Epithelial cell of esophagus (primary cell): ENCODE measurements around the gene RARB.

Source experiments
- DNase-seq: peaks from one replicate; pipeline ENCODE4 v3.0.0; 2010; ENCODE audit warnings: low read depth
- H3K4me3 ChIP-seq: 2 replicates; pipeline ENCODE4 v1.5.1; 2011; ENCODE audit warnings: mild to moderate bottlenecking, low read length, control low read depth
- TF ChIP-seq, protein P1 (sequence below): IDR thresholded peaks from 2 replicates; pipeline ENCODE4 v1.5.1; 2011; ENCODE audit warnings: low read depth, mild to moderate bottlenecking, low read length, control low read depth, inconsistent platforms; ENCODE audit not compliant: insufficient read depth; ENCODE audit errors: missing control alignments

Gene RARB

DNA sequence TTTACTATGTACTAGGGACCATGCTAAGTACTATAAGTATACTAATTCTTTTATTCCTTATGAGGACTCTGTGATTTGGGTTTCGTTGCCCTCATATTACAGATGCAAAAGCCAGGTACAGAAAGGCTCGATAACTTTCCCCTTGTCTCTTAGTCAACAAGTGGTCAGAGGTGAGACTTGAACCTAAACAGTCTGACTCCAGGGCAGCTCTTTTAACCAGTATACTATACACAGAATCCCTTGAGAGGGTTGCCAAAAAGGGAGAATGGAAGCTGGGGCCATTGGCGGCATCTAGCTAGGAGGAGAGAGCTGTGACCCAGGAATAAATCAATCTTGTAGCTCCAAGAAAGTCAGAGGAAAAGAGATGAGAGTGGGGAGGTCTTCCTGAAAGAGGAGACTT is 144.3 kb downstream of the RARB start:
- TF ChIP-seq, protein P1, sequence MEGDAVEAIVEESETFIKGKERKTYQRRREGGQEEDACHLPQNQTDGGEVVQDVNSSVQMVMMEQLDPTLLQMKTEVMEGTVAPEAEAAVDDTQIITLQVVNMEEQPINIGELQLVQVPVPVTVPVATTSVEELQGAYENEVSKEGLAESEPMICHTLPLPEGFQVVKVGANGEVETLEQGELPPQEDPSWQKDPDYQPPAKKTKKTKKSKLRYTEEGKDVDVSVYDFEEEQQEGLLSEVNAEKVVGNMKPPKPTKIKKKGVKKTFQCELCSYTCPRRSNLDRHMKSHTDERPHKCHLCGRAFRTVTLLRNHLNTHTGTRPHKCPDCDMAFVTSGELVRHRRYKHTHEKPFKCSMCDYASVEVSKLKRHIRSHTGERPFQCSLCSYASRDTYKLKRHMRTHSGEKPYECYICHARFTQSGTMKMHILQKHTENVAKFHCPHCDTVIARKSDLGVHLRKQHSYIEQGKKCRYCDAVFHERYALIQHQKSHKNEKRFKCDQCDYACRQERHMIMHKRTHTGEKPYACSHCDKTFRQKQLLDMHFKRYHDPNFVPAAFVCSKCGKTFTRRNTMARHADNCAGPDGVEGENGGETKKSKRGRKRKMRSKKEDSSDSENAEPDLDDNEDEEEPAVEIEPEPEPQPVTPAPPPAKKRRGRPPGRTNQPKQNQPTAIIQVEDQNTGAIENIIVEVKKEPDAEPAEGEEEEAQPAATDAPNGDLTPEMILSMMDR: no peak
- no peak for DNase-seq
- H3K4me3 ChIP-seq: no peak overlapping the region

DNA sequence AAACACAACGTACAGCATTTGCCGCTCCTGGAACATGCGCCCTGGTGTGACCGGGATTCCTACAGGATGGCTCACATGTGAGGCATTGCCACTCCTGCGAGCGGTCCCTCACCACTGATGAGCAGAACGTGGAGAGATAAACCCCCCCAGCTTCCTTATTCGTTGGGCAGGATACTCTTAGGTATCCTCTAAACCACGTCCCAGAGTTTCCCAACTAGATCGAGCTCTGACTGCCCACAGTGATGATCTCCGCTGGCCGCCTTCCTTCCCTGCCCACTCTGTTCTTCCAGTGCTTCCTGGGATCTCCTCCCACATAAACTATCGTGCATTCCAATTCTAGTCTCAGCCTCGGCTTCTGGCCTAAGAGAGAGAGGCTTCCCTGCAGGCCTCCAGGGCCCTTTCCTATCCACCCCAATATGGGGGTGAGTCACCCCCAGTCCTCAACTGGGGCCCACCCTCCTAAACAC is 144.9 kb downstream of the RARB start:
- TF ChIP-seq, protein P1: no peak
- no peak for DNase-seq
- H3K4me3 ChIP-seq: no peak overlapping the region

DNA sequence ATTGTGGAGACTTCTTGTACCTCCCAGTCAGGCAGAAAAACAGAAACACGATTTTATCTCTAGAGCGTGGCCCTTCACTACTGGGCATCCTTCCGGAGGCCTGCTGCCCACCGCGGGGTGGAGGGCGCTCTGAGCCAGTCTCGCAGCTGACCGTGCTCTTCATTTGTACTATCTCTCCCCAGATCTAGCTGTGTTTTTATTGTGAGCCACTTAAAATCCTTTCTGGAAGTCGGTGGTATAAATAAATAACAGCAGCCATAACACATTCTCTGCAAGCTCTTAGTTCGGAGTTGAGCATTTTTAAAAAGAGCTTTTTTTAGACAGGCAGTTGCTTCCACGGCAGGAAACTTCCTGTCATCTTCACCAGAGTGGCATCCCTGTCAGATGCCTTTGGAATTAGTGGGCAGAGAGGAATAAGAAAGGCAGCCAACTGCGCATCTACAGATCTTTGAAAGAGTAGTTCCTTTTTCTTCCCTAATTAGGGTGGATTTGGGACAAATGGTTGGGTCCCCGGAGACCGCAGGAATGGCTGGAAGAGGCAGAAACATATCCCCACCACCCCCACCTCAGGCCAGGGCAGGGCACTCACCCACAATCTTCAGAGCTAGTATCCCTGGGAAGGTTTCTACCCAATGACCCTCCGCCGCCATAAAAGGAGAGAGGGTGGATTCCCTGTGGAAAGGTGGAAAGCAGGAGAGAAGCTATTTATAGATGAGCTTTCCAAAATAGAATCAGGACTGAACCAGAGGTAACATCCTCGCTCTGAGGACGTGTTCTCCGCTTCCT is 145.5 kb downstream of the RARB start:
- DNase-seq: no peak
- TF ChIP-seq, protein P1: no peak

DNA sequence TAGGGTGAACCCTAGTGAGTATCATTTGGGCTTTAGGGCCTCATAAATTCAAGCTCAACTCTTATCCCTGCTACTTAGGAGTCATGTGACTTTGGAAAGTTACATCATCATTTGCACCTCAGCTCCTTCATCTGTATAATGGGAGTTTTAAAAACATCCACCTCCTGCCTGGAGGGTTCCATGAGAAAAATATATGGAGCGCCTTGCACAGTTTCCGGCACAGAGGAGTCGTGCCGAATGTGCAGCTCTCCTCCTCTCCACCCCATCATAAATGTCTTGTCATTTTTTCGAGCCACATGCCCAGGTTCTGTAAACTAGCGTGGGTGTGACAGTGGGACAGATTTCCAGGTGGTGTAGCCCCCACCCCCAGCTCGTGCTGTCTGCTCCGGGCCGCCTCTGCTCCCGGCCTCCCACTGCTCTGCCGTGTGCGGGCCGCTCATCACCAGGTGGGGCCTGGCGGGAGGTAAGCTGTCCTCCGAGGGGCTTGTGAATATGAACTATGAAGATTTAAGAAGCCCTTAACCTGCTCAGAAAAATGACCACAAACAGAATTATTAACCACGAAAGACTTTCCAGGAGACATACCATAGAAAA is 146.2 kb downstream of the RARB start:
- no peak overlapping the region for H3K4me3 ChIP-seq
- TF ChIP-seq, protein P1: no peak
- DNase-seq: no peak

More for the DNA sequence above, 145.5 kb downstream of the RARB start:
- H3K4me3 ChIP-seq: no peak overlapping the region

DNA sequence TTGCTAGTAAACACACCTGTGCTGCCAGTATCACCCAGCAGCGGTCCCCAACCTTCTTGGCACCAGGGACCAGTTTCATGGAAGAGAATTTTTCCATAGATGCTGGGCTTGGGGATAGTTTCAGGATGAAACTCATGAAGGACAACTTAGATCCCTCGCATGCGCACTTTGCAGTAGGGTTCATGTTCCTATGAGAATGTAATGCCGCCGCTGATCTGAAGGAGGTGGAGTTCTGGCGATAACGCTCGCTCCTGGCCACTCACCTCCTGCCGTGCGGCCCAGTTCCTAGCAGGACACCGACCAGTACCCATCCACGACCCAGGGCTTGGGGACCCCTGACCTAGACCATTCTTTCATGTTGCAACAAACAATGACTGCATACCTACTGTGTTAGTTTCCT is 146.9 kb downstream of the RARB start:
- DNase-seq: no peak
- TF ChIP-seq, protein P1: no peak
- H3K4me3 ChIP-seq: no peak overlapping the region

DNA sequence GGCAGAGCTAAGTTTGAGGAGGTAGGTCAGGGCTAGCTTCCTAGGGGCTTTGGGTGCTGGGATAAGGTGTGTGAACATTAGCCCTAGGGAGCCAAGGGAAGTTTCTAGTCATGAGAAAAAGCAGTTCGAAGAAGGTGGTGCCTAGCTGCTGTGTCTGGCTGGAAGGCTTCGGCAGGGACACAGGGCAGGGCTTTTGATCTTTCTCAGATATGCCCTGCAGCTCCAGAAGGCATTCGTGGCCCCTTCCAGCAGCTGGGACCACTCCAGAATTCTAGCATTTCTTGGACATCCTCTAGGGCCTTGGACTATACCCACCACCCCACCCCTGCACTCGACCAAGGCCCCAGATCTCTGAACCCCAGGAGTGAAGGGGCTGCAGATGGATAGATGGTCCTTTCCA is 148.1 kb downstream of the RARB start:
- no peak for DNase-seq
- no peak overlapping the region for H3K4me3 ChIP-seq
- TF ChIP-seq, protein P1: no peak
